Small intestine (tissue), 7 donors: Measurements from ENCODE around the gene DCBLD1. TPM values are rescaled to one million over a fixed set of nuclear protein-coding genes. Genes with fewer than 3 reads are reported as not detected.

Experiments used
- DNase-seq, 2 donors: peaks; one replicate each; pipeline versions ENCODE4 v3.0.0 to v3.0.0-alpha.2; 2013
- FAIRE-seq: peaks from 2 replicates; lab custom pipeline; 2012; peaks lifted over from hg19 to GRCh38; lab: Jason Lieb, UNC
- H3K27ac ChIP-seq, 3 donors: one replicate each; pipeline ENCODE4 v1.5.1; 2013; ENCODE audit warnings: low read length in 2 of 3, mild to moderate bottlenecking in 2 of 3, control low read depth in 1 of 3, inconsistent platforms in 1 of 3, low read depth in 1 of 3, moderate library complexity in 1 of 3
- H3K27me3 ChIP-seq, 3 donors: one replicate each; pipeline ENCODE4 v1.6.1; 2013; ENCODE audit warnings: low read length in 3 of 3, inconsistent platforms in 1 of 3; ENCODE audit not compliant: control insufficient read depth in 3 of 3, insufficient read depth in 3 of 3
- H3K36me3 ChIP-seq, 3 donors: one replicate each; pipeline ENCODE4 v1.6.1; 2013; ENCODE audit warnings: low read length in 3 of 3, inconsistent platforms in 1 of 3, low read depth in 1 of 3, mild to moderate bottlenecking in 1 of 3, moderate library complexity in 1 of 3; ENCODE audit not compliant: control insufficient read depth in 3 of 3, insufficient read depth in 2 of 3
- H3K4me1 ChIP-seq, 3 donors: one replicate each; pipeline ENCODE4 v1.6.1; 2013; ENCODE audit warnings: low read length in 2 of 3, inconsistent platforms in 1 of 3, low read depth in 1 of 3, mild to moderate bottlenecking in 1 of 3, moderate library complexity in 1 of 3; ENCODE audit not compliant: control insufficient read depth in 3 of 3, insufficient read depth in 2 of 3
- H3K4me3 ChIP-seq, 3 donors: one replicate each; pipeline ENCODE4 v1.5.1; 2013; ENCODE audit warnings: low read length in 3 of 3, control low read depth in 1 of 3, inconsistent platforms in 1 of 3, low read depth in 1 of 3, mild to moderate bottlenecking in 1 of 3, moderate library complexity in 1 of 3
- H3K9me3 ChIP-seq, 2 donors: one replicate each; pipeline ENCODE4 v1.6.1; 2013; ENCODE audit warnings: low read depth in 1 of 2, low read length in 1 of 2; ENCODE audit not compliant: control insufficient read depth in 2 of 2, insufficient read depth in 1 of 2
- WGBS, 3 donors: extraction: QIAGEN DNeasy Blood & Tissue Kit; methylation state at CpG; one replicate each; pipeline ENCODE4 v1.1.7; 2013; 5-methylcytosine and 5-hydroxymethylcytosine counted together
- polyA plus RNA-seq, 4 donors: library from polyadenylated mRNA; stranded (reverse) in 3 of 4; unstranded in 1 of 4; fragments of 200-250 nt in 3 of 4; fragments of 120-200 nt in 1 of 4; gene quantifications; one replicate each; pipeline versions ENCODE4 v1.2.1 to v1.2.3, GENCODE V29; 2013
- donor health status: healthy with polysubstance abuse.
- donor health status: control.
- donor health status: control.
- donor health status: Bipolar disorder and iron deficiency.
- donor health status: healthy.

Gene DCBLD1
- polyA plus RNA-seq, 4 donors = 4.9 to 23.4 (median 7.7) TPM

- FAIRE-seq = no peak
- Histone ChIP-seq H3K4me3 (no peak overlapping the region), H3K36me3 (peaks cover 0 to 15% (median 6%) of the 10 kb centered on the region in 3 donors), H3K27me3 (no peaks in the 10 kb centered on the region), H3K27ac (no peak overlapping the region), H3K4me1 (no peaks in the 10 kb centered on the region), H3K9me3 (no peaks in the 10 kb centered on the region)
- WGBS, 3 donors = 96 to 98% (median 97%) methylated on average over 2 of the region's 2 CpGs
- DNase-seq = no peak
These were observed 85.8 kb downstream of the DCBLD1 start for GRCh38 chr6:117568247-117568646.

GRCh38 chr6:117568831-117569410 lies 86.4 kb downstream of the DCBLD1 start:
- Histone ChIP-seq H3K4me3 (no peak overlapping the region), H3K27me3 (no peaks in the 10 kb centered on the region), H3K4me1 (no peaks in the 10 kb centered on the region), H3K9me3 (no peaks in the 10 kb centered on the region), H3K27ac (no peak overlapping the region), H3K36me3 (peaks cover 0 to 12% (median 6%) of the 10 kb centered on the region in 3 donors)
- DNase-seq (no peak), FAIRE-seq (no peak)
- WGBS, 3 donors = 21 to 56% (median 48%) methylated on average over 1 of the region's 1 CpG

GRCh38 chr6:117573006-117573680 lies 90.7 kb downstream of the DCBLD1 start:
- H3K27ac ChIP-seq = no peak overlapping the region
- no peaks in the 10 kb centered on the region for H3K9me3 ChIP-seq
- DNase-seq (no peak), FAIRE-seq (no peak)
- H3K36me3 ChIP-seq = peaks cover 0 to 7% (median 6%) of the 10 kb centered on the region in 3 donors
- no peaks in the 10 kb centered on the region for H3K27me3 ChIP-seq
- no peaks in the 10 kb centered on the region for H3K4me1 ChIP-seq
- 94 to 96% (median 95%) methylated on average over 5 of the region's 5 CpGs for WGBS, 3 donors
- H3K4me3 ChIP-seq = no peak overlapping the region

GRCh38 chr6:117574198-117574597 lies 91.7 kb downstream of the DCBLD1 start:
- H3K4me1 ChIP-seq = no peaks in the 10 kb centered on the region
- no peak overlapping the region for H3K4me3 ChIP-seq
- no peak for DNase-seq
- FAIRE-seq = no peak
- no peaks in the 10 kb centered on the region for H3K27me3 ChIP-seq
- no peak overlapping the region for H3K27ac ChIP-seq
- H3K36me3 ChIP-seq = peaks cover 0 to 7% (median 2%) of the 10 kb centered on the region in 3 donors
- WGBS, 3 donors = 75 to 86% (median 77%) methylated on average over 4 of the region's 4 CpGs
- no peaks in the 10 kb centered on the region for H3K9me3 ChIP-seq

- Histone ChIP-seq H3K9me3 (peaks cover 0 to 11% of the 10 kb centered on the region in 2 donors), H3K27me3 (no peaks in the 10 kb centered on the region), H3K36me3 (peaks cover 0 to 28% (median 4%) of the 10 kb centered on the region in 3 donors), H3K27ac (no peak overlapping the region), H3K4me3 (no peak overlapping the region), H3K4me1 (peaks cover 0 to 2% (median 0%) of the 10 kb centered on the region in 3 donors)
- no peak for DNase-seq
- FAIRE-seq = no peak
These were observed 103.2 kb downstream of the DCBLD1 start for GRCh38 chr6:117585647-117586046.

GRCh38 chr6:117590447-117590846 lies 108.0 kb downstream of the DCBLD1 start:
- FAIRE-seq (no peak), DNase-seq (no peak)
- Histone ChIP-seq H3K27ac (no peak overlapping the region), H3K36me3 (peaks cover 0 to 16% (median 2%) of the 10 kb centered on the region in 3 donors), H3K27me3 (no peaks in the 10 kb centered on the region), H3K4me3 (no peak overlapping the region), H3K4me1 (peaks cover 3 to 7% (median 5%) of the 10 kb centered on the region in 3 donors), H3K9me3 (no peaks in the 10 kb centered on the region)
- 86 to 98% (median 96%) methylated on average over 5 of the region's 5 CpGs for WGBS, 3 donors

- peaks cover 3 to 7% (median 3%) of the 10 kb centered on the region in 3 donors for H3K4me1 ChIP-seq
- no peaks in the 10 kb centered on the region for H3K27me3 ChIP-seq
- FAIRE-seq (no peak), DNase-seq (peak; percentile 62 to 74)
- H3K27ac ChIP-seq = peak overlapping the region in 1 of 3 donors; percentile 45
- peak overlapping the region in 1 of 3 donors; percentile 12 for H3K4me3 ChIP-seq
- no peaks in the 10 kb centered on the region for H3K9me3 ChIP-seq
- H3K36me3 ChIP-seq = peaks cover 0 to 16% (median 2%) of the 10 kb centered on the region in 3 donors
- 11 to 66% (median 47%) methylated on average over 3 of the region's 3 CpGs for WGBS, 3 donors
These were observed 108.9 kb downstream of the DCBLD1 start for GRCh38 chr6:117591405-117591804.

- Histone ChIP-seq H3K36me3 (peaks cover 0 to 17% (median 2%) of the 10 kb centered on the region in 3 donors), H3K9me3 (peaks cover 0 to 2% of the 10 kb centered on the region in 2 donors), H3K4me3 (no peak overlapping the region), H3K27ac (no peak overlapping the region), H3K4me1 (peaks cover 3 to 7% (median 3%) of the 10 kb centered on the region in 3 donors), H3K27me3 (no peaks in the 10 kb centered on the region)
- FAIRE-seq (no peak), DNase-seq (no peak)
- 67 to 80% (median 78%) methylated on average over 3 of the region's 3 CpGs for WGBS, 3 donors
These were observed 110.7 kb downstream of the DCBLD1 start for GRCh38 chr6:117592983-117593759.
